T-helper 22 cell (primary cell): ENCODE data around the gene PEAR1.

Experiments used
- DNase-seq: peaks from one replicate; pipeline ENCODE4 v3.0.0-alpha.2; 2020; ENCODE audit warnings: low read depth

Gene PEAR1

GRCh38 chr1:156939786-156940334 is 46.3 kb downstream of the PEAR1 start:
- DNase-seq = no peak

DNA sequence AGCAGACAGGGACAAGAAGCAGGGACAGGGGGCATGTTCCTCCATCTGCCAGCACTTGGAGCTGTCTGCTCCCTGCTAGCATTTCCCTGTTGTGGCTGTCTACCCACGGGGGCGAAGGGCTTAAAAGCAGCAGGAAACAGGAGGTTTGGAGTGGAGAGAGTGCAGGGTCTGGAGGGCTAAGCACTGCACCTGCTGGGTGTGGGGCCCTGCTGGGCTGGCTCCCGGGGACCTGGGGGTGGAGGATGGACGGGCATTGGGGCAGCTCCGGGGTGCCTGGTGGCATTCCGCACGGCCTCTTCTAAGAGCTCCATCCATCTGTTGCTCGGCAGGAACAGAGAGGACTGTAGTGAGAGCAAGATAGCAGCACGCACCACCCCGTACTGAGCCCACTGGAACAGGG is 48.2 kb downstream of the PEAR1 start:
- DNase-seq = no peak

DNA sequence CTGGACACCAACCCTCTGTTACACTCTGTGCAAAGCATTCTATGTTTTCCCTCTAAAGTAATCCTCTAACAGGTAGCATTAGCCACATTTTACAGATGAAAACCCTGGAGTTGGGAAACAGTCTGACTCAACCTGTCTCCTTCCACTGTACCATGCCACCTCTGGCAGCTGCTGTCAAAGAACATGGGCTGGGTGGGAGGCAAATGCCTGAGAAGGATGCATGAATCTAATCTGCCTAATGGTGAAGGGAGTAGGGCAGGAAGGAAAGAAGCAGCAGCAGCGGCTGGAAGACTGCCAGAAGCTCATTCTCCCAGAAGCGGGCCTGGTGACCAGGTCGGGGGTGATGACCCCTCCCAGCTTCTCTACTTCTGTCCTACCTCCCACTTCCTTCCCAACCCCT is 48.7 kb downstream of the PEAR1 start:
- DNase-seq = no peak

- DNase-seq = no peak
These were observed 49.1 kb downstream of the PEAR1 start for GRCh38 chr1:156942576-156942975.

DNA sequence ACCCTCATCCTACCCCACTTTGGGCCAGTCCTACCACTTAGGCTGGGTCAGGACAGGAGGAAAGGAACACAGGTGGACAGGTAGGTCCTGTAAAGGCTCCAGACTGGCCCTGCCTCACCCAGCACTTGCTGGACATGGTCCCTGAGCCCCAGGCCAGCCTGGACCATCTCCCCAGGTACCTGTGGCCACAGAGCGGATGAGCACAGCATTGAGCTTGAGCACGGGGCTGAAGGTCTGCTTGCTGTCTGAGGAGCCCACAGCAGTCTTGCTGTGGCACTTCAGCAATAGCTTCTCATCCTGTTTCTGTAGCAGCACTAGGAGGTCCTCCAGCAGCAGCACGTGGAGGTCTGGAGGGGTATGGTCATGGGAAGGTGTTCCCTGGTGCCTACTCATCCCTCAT is 50.2 kb downstream of the PEAR1 start:
- no peak for DNase-seq

DNA sequence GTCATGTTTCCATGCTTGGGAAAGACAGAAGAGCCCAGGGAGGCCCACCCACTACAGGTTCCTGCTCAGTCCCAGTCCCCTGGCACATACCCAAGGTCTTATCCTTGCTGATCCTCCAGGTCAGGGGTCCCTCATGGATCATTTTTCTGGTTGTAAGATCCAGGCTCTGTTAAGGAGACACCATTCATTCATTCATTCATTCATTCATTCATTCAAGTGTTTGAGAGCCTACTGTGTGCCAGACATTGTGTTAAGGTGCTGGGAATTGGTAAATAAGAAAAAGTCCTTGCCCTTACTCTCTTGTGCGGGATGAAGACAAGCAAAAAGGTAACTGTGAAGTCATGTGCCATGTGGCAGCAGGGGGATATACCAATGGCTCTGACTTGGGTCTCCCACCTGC is 50.8 kb downstream of the PEAR1 start:
- no peak for DNase-seq

DNA sequence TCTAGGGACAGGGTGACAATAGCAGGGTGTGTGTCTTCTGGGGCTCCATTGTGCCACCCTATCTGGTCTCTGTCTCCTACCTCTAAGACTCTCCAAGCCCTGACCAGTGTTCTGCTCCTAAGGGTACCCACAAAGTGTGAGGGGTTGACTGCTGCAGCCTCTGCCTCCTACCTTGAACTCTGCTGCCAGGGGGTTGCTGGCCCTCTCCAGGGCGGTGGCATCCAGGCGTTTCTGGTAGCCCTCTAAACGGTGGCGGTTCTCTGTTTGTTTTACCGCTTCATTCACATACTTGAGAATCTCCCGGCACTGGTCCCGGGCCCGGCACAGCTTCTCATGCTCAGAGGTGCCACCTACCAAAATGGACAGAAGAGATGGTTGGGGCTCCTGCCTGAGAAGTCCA is 51.3 kb downstream of the PEAR1 start:
- DNase-seq = no peak

- no peak for DNase-seq
These were observed 52.6 kb downstream of the PEAR1 start for GRCh38 chr1:156945881-156946661.

DNA sequence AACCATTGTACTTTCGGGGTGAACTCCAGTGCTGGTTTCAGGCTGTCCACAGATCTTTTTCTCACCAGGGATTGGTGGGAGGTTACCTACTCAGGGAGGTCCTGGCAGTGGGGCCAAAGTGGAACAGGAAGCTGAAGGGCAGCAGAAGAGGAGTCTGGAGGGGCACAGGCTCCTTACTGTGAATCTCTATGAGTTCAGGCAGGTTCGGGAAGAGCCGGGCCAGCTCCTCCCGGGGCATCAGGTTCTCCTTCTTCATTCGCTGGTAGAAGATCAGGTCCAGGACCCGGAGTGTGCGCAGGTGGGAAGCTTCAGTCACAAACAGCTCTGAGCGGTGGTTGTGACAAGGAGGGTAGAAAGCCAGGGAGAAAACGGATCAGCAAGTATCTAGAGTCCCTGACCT is 53.6 kb downstream of the PEAR1 start:
- DNase-seq = no peak

DNA sequence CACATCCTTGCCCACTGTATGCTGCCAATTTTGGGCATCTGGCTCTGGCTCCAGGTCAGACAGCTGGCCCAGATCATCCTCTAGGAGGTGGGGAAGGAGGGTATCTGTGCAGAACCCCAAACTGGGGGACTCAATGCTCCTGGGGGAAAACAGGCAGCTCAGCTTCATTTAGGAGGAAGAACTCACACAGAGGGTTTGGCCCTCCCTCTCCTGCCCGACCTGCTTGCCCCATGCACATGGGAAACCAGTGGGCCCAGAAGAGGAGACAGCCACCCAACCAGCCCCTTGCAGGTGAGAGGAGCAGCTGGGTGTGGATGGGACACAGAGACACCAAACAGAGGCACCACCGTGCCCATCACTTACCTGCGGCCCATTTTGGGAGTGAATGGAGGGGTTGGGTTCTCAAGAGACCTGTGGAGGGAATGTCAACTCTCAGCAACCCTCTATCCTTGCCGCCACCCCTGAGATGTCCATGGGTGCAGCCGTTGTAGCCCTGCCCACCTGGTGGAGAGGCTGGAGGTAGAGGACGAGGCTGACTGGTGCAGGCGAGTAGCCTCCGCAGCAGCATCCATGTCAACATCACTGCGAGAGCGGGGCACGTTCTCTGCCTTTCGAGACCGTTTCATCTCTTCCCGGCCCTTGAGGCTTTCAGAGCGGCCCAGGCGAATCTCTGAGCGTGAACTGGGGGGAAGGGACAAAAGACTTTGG is 54.5 kb downstream of the PEAR1 start:
- DNase-seq = no peak

GRCh38 chr1:156948708-156949107 is 55.2 kb downstream of the PEAR1 start:
- DNase-seq = no peak

- no peak for DNase-seq
These were observed 55.6 kb downstream of the PEAR1 start for GRCh38 chr1:156949127-156949526.

DNA sequence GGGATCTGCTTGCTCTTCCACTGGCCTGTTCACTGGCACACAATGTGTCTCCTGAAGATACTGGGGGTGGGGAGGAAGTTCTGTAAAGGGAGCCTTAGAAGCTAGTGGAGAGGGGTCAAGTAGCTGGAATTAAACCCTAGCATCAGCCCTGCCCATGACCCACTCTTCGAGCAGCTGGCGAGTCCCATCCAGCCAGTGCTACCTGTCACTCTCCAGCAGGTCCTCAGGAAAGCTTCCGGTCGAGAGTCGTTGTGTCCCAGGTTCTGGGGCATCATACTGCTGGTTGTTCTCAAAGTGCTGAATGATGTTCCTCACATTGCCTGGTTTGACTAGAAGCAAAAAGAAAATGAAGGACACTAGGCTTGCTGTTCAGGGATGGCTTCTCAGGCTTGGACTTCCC is 57.9 kb downstream of the PEAR1 start:
- no peak for DNase-seq

DNA sequence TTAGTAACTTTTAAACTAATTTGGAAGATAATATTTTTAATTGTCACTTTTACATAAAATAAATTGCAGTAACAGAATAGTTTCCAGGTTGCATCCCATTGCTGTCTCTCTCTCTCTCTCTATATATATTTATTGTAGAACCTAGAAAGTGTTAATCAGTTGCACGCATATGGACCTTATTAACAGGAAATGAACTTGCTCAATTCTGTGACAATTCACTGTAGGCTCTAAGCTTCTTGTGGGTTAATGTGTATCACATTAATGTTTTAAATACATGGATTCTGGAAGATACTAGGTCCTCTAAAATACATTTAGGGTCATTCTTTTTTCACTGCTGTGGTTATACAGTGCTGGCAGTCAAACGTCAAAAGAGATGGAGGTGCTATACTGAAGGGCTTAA is 60.1 kb downstream of the PEAR1 start:
- DNase-seq = no peak

GRCh38 chr1:156956333-156956732 is 62.8 kb downstream of the PEAR1 start:
- DNase-seq = no peak

GRCh38 chr1:156957634-156958033 is 64.1 kb downstream of the PEAR1 start:
- DNase-seq = no peak

- DNase-seq = no peak
These were observed 64.8 kb downstream of the PEAR1 start for GRCh38 chr1:156958247-156958714.

DNA sequence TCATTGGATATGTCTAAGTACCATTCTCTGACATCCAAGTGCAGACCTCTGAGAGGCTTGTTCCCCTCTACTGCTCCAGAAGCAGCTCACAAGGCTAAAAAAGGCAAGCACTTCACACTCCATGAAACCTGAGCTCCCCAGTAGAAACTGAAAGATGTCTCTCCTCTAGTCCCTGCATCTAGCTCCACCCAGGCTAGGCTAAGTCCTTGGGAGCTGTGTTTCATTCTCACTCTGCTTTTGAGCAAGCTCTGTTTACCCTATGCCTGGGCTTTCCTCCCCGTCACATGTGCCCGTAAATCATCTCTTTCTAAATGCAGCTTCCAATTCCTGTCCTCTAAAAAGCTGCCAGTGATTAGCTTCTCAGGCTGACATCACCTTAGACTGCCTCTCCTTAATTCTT is 65.9 kb downstream of the PEAR1 start:
- no peak for DNase-seq

DNA sequence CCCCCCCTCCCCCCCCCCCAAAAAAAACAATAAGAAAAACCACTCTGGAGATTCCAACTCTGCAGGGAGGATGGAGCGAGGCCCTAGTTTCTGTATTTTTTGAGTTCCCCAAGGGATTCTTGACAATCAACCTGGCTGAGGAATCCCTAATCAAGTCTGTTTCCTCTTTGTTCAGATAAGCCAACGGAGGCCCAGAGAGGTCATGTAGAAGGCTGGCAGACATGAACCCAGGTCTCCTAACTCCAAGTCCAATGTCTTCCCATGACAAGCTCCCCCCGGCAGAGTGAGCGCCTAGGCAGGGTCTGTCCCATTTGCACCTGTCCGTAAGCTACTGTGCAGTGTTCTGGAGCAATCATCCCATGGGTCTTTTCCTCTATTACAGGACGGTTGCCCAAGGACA is 66.4 kb downstream of the PEAR1 start:
- DNase-seq = no peak

DNA sequence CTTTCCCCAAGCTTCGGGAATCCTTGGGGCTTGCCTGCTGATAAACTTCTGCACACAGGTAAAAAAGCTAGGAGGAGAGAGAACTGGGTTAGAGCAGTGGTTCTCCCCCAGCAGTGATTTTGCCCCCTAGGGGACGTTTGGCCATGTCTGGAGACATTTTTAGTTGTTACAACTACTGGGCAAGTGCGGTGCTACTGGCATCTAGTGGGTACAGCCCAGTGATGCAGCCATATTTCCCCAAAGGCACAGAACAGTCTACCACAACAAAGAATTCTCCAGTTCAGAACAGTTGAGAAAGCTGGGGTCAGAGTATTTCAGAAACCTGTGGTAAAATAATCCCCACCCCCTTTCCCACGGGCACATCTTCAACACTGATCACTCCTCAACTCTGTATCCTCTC is 68.2 kb downstream of the PEAR1 start:
- no peak for DNase-seq

DNA sequence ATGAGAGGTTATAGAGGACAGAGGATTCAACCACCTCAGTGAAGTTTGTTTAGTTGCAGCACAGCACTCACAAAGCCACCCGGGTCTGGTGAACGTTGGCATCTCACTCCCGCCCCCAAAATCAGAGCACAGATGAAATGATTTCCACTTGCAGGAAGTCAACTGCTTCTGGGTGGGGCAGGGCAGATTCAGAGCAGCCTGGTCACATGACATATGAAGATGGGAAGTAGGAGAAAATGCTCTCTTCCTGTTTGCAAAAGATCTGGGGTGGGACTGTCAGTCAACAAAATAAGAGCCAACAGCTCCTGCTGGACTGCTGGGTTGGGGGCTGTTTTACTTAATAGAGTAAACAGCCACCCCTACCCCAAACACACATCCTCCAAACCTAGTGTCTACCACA is 70.1 kb downstream of the PEAR1 start:
- no peak for DNase-seq

- no peak for DNase-seq
These were observed 70.9 kb downstream of the PEAR1 start for GRCh38 chr1:156964441-156964840.
